ENCODE measurements around the gene ZNF558. TPM values are rescaled to one million over a fixed set of nuclear protein-coding genes. Genes with fewer than 3 reads are reported as not detected.

The ZNF558 gene
- total RNA-seq, 1 donor, result 17.9 TPM

DNA sequence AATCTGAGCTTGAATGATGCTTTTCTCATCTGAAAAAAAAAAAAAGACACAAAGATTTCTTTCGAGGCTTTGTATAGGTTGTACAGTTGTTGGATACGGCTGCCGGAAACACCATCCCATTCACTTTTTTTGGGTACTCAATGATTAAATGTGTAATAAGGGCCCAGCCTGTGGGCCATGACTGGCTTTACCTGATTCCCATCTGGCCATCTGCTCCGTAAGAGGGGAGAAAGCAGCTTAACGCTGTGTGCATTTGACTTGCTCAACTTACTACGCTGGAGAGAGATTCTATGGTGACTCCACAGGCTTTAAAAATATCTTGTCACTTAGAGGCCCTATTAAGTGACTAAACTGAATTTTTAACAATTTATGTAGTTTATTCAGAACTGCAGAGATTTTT lies 731 bp downstream of the ZNF558 start:
- H3K4me3 ChIP-seq (ENCODE audit: low read depth, low read length), result peak overlapping the region; percentile 79
- TF ChIP-seq CTCF (IDR thresholded peaks at IDR 0.05; ENCODE audit: insufficient read depth, low read length), result no peak
- no peak for DNase-seq (ENCODE audit: low read depth)

DNA sequence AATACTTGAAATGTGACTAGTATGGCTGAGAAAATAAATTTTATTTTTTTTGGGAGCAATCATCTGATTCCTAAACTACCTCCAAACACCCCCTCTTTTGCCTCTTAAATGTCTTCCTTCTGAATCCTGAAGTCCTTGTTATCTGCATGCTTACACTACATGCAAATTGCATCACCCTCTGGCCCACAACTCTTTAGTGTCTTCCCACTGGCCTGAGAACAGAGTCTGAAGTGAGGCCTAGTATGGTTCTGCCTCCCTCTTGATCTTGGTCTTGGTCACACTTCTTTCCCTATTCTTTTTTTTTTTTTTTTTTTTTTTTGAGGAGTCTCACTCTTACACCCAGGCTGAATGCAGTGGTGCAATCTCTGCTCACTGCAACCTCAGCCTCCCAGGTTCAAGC lies 4.8 kb downstream of the ZNF558 start:
- no peak for TF ChIP-seq CTCF (IDR thresholded peaks at IDR 0.05; ENCODE audit: insufficient read depth, low read length)
- no peak for DNase-seq (ENCODE audit: low read depth)
- H3K4me3 ChIP-seq (ENCODE audit: low read depth, low read length), result no peak overlapping the region

- TF ChIP-seq CTCF (IDR thresholded peaks at IDR 0.05; ENCODE audit: insufficient read depth, low read length), result no peak
- H3K4me3 ChIP-seq (ENCODE audit: low read depth, low read length), result no peak overlapping the region
- no peak for DNase-seq (ENCODE audit: low read depth)
Observed at GRCh38 chr19:8826371-8826770, 5.7 kb downstream of the ZNF558 start.

- DNase-seq (ENCODE audit: low read depth), result peak; percentile 2
- TF ChIP-seq CTCF (IDR thresholded peaks at IDR 0.05; ENCODE audit: insufficient read depth, low read length), result no peak
- no peak overlapping the region for H3K4me3 ChIP-seq (ENCODE audit: low read depth, low read length)
Observed at GRCh38 chr19:8821748-8822241, 10.3 kb downstream of the ZNF558 start.

DNA sequence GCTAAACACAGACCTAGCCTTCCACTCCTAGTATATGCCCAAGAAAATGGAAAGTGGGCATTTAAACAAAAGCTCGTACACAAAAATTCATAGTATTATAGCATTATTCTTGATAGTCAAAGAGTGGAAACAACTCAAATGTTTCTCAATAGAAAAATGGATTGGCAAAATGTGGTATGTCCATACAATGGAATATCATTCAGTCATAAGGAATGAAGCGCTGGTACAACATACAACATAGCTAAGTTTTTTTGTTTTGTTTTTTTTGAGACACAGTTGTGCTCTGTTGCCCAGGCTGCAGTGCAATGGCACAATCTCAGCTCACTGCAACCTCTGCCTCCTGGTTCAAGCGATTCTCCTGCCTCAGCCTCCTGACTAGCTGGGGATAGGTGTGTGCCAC lies 11.9 kb downstream of the ZNF558 start:
- no peak overlapping the region for H3K4me3 ChIP-seq (ENCODE audit: low read depth, low read length)
- DNase-seq (ENCODE audit: low read depth), result no peak
- no peak for TF ChIP-seq CTCF (IDR thresholded peaks at IDR 0.05; ENCODE audit: insufficient read depth, low read length)

GRCh38 chr19:8815780-8816179 lies 16.3 kb downstream of the ZNF558 start:
- no peak overlapping the region for H3K4me3 ChIP-seq (ENCODE audit: low read depth, low read length)
- no peak for DNase-seq (ENCODE audit: low read depth)
- TF ChIP-seq CTCF (IDR thresholded peaks at IDR 0.05; ENCODE audit: insufficient read depth, low read length), result no peak

GRCh38 chr19:8814176-8814575 lies 17.9 kb downstream of the ZNF558 start:
- no peak for TF ChIP-seq CTCF (IDR thresholded peaks at IDR 0.05; ENCODE audit: insufficient read depth, low read length)
- H3K4me3 ChIP-seq (ENCODE audit: low read depth, low read length), result no peak overlapping the region
- DNase-seq (ENCODE audit: low read depth), result no peak

Data from fibroblast of the aortic adventitia (primary cell).